HCEC 1CT (cell line): ENCODE data around the gene SLC25A36.
A peak's percentile ranks its signal among the peaks of the same experiment; 100 is the strongest.

Experiments
- DNase-seq: peaks from one replicate; pipeline ENCODE4 v3.0.0-alpha.2; 2017

The SLC25A36 gene, protein sequence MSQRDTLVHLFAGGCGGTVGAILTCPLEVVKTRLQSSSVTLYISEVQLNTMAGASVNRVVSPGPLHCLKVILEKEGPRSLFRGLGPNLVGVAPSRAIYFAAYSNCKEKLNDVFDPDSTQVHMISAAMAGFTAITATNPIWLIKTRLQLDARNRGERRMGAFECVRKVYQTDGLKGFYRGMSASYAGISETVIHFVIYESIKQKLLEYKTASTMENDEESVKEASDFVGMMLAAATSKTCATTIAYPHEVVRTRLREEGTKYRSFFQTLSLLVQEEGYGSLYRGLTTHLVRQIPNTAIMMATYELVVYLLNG

GRCh38 chr3:140941434-140942220 is at the start of gene SLC25A36:
TSS of gene SLC25A36 (plus strand) at chr3:140941836. CDS start at chr3:140942055, 219 bp downstream.
- peak; percentile 97 for DNase-seq

DNA sequence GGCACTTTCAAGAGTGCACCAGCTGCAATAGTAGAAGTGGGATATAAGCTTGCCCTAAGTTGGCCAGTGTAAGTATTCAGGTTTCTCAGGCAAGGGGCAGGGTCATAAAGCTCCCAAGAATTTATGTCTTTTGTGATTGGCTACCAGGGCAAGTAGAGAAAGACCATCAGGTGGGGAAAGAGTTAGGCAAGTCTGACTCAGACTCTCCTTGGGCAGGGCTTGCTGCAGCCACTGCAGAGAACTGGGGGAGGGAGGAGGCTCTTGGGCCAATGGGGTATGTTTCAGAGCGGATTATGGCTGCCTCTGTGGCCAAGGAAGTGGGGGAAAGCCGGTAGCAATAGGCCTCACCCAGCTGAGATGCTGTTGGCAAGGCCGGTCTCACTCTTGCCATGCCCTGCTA is 44.6 kb upstream of the SLC25A36 start:
- no peak for DNase-seq

DNA sequence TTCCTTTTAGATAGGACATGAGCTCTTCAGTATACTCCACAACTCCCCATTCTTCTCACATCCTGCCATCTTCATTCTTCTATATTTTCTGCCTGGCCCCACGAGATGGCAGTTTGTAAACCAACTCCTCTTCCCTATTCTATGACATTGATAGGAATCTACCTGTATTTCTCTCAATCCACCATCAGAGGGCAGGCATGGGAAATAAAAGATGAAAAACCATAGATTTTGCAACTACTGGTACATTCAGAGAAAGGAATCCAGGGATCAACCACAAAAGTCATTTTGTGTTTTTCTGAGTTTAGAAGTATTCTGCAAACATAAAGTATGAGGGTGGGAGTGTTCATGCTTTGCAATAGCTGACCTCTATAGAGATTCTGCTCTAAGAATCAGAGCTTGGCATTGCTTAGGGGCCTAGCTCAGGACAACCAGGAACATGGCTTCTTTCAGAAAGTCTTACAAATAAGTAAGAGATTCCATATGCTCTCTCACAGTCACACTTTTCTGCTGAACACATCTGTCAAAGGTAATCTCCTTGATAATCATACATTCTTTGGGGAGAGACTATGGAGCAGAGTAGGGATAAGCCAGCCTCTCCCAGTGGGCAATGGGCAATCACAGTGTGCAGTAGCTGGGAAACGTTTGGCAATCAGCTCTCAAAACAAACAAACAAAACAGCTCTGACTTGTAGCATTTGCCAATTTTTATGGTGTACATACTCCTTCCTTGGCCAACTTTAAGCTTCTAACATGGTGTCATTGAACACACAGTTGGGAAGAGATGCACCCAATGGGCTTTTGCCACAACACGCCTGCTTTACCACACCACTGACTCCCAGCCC is 43.1 kb upstream of the SLC25A36 start:
- DNase-seq = peak; percentile 82

- no peak for DNase-seq
Observed at GRCh38 chr3:140899363-140899762, 42.3 kb upstream of the SLC25A36 start.

- no peak for DNase-seq
Observed at GRCh38 chr3:140902791-140903190, 38.8 kb upstream of the SLC25A36 start.

GRCh38 chr3:140903196-140903595 is 38.4 kb upstream of the SLC25A36 start:
- DNase-seq = no peak

GRCh38 chr3:140904521-140904920 is 37.1 kb upstream of the SLC25A36 start:
- no peak for DNase-seq

DNA sequence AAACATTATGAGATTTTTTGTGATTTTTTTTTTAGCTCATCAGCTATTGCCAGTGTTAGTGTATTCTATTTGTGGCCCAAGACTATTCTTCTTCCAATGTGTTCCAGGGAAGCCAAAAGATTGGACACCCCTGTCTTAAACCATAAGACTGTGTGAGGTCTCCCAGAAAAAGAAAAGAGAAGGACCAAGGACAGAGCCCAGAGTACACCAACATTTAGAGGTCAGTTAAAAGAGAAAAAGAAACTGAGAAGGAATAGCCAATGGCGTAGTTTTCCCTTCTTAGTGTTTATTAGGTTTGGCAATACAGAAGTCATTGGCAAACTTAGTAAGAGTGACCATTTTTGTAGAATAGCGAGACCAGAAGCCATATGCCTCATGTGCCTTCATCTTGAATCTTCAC is 36.1 kb upstream of the SLC25A36 start:
- no peak for DNase-seq

GRCh38 chr3:140906785-140907184 is 34.9 kb upstream of the SLC25A36 start:
- no peak for DNase-seq

GRCh38 chr3:140910860-140911259 is 30.8 kb upstream of the SLC25A36 start:
- DNase-seq = peak; percentile 18

- no peak for DNase-seq
Observed at GRCh38 chr3:140911822-140912221, 29.8 kb upstream of the SLC25A36 start.

DNA sequence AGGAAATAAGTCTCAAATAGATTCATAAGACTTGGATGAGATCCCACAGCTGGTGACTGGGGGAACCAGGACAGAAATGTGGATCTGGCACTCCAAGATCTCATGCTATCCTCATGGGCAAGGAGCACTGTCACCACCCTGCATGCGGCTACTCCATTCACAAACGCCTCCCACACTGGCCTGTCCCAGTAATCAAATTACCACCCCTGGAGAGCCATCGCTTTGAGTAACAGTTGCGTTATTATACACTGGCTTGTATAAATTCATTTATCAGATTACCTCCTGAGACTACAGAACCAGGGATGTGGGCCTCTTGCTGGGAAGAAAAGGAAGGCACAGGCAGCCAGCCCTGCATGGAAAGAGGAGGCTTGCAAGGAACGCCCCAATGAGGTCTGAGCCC is 27.9 kb upstream of the SLC25A36 start:
- DNase-seq = no peak

- DNase-seq = no peak
Observed at GRCh38 chr3:140914384-140914945, 27.2 kb upstream of the SLC25A36 start.

DNA sequence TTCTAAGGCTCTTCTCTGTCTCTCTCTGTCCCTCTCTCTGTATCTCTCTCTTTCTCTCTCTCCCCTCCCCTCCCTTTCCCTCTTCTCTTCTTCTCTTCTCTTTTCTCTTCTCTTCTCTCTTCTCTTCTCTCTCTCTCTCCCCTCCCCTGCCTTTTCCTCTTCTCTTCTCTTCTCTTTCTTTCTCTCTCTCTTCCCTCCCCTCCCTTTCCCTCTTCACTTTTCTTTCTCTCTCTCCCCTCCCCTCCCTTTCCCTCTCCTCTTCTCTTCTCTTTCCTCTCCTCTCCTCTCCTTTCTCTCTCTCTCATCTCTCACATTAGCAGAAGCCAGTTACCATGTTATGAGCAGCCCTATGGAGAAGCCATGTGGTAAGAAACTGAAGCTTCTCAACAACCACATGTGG is 25.0 kb upstream of the SLC25A36 start:
- DNase-seq = no peak

- no peak for DNase-seq
Observed at GRCh38 chr3:140917772-140918171, 23.9 kb upstream of the SLC25A36 start.

- no peak for DNase-seq
Observed at GRCh38 chr3:140920029-140920428, 21.6 kb upstream of the SLC25A36 start.

DNA sequence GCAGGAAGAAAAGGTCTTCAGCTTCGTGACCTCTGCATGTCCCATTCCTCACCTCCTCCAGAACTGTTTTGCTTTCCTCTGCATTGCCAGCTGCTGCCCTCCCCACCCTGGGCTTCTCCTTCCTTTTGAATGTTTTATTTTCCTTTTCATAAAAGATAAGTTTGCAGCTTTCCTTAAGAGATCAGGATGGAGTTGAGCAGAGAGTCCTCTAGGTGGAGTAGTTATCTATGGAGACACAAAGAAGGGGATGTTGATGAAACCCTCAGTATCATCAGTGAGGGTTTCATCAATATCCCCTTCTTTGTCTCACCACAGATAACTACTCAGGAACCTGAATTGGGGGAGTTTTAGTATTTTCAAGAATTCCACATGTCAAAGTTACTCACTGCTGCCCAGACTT is 19.0 kb upstream of the SLC25A36 start:
- peak; percentile 49 for DNase-seq

DNA sequence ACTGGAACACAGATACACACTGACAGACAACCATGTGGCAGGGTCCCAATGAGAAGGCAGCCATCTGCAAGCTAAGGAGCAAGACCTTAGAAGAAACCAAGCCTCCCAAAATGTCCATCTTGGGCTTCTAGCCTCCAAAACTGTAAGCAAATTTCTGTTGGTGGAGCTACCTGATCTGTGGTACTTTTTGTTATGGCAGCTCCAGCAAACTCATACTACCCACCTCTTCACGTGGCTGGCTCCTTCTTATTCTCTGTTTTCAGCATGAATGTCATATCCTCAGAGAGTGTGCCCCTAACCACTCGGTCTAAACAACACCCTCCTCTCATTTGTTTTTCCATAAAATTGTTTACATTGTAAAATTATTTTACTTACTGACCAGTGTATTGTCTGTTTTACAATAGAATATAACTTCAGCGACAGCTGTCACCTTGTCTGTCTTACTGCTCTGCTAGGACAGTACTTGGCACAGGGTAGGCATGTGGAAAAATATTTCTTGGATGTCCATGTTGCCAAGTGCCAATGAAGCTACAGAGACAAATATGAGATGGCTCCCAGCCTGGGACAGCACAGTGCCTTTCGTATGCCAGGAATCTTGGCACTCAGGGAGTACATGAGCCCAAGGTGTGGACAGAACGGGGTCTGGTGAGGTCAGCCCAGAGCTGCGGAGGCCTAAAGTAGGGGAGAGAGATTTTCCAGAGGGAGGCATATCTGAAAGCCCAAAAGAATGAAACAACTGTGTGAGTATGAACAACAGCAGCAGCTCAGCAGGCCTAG is 17.4 kb upstream of the SLC25A36 start:
- DNase-seq = no peak

DNA sequence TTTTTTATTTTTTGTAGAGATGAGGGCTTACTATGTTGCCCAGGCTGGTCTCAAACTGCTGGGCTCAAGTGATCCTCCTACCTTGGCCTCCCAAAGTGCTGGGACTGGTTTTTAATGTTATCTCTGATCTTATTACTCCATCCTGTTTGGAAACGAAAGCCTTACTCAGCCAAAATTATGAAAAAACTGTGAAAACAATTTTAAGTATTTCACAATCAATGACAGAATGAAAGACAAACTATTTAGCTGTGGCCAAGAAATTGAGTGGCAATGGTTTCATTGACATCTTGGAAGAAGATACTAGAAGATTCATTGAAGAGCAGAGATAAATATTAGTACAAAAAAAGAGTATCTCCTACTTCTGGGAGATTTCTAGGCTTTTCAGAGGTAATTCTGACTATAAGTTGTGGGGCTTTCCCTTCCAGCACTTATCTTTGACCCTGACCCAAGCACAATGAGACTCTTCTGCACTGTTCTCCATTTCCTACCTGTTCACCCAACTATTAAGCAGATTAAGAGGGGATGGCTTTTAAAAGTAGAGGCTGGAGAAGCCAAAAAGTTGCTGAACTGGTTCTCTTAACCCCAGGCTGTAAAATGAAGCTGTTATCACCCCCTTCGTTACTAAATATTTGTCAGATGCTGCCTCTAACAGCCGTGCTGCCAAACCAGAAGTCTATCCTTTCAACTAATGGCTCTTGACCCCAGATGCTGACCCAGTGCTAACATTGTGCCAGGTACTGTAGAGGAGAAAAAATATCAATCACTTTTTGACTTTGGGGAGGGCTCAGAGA is 14.2 kb upstream of the SLC25A36 start:
- DNase-seq = no peak

DNA sequence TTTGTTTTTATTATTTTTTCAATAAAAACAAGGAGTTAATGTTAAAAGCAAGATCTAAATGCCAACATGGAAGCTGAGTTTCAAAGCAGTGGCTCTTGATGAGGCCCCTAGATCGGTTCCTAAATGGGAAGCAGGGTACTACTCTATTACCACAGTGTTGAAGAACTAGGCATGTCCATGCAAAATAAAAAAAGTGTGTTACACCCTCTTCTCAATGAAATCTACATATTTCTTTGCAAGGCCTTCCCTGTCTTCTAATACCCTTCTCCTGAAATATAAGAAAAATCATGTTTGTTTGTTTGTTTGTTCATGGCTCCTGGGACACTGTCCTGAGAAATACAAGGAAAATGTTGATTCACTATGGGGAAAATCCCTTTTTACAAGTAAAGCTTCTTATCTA is 12.2 kb upstream of the SLC25A36 start:
- DNase-seq = no peak

DNA sequence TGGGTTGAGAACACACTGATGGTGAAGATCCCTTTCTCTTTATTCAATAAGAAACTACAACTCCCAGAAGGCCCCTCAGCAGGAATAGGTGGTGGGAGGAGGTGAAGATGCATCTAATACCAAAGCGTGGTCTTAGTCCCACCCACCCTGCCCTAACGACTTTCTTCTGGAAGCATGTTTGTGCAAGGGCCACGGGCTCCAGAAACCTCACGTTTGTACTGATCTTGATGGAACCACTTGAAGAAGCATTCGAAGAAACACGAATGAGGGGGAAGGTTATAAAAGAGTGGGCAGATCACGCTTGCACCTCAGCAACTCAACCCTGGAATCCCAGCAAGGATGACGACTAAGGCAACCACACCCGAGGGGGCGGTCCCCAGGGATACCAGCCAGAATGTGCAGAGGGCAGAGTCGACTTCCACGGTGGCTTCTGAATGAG is 10.6 kb upstream of the SLC25A36 start:
- no peak for DNase-seq
